Measurements from ENCODE around the gene C2CD3. TPM values are rescaled to one million over a fixed set of nuclear protein-coding genes. Genes with fewer than 3 reads are reported as not detected.
A peak's percentile ranks its signal among the peaks of the same experiment; 100 is the strongest.

The C2CD3 gene
- total and polyA plus RNA-seq, 9 of the 15 experiments (the other 6 are each of a cell fraction or from before 2014, with no cell fraction given), result 4.4 to 20.2 (median 15.4) TPM

DNA sequence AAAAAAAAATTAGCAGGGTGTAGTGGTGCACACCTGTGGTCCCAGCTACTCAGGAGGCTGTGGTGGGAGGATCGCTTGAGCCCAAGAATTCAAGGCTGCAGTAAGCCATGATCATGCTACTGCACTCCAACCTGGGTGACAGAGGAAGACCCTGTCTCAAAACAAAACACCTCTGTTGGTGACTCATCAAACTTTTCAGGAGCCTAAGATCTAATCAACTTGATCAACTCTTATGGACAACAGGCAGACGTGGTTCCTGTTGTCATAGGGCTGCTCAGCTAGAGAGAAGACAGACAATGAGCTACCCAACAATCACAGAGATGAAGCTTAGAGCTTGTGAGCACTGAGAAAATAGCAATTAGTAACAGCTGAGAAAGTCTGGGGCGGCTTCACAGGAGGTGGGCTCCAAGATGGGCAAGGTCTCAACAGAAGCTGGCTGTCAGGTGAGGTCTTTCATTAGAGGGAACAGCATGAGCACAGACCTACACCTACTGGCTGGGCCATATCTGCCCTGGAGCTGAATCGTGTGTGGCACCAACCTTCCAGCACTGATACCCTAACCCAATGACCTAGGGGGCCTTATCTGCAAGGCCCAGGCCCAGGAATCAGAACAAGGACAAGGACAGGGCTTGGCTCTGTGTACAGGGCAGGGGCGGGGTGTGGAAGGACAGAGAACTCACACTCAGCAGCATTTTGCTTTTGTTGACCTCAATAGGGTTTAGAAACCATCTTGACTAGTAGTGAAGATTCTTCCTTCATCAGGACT lies 154.7 kb downstream of the C2CD3 start (continued):
- TF ChIP-seq BHLHE40 (IDR thresholded peaks at IDR 0.05; ENCODE audit: low read length) (peak; percentile 90), C11orf30 (IDR thresholded peaks at IDR 0.05; ENCODE audit: low read depth) (no peak), ZNF146 (CRISPR knock-in tag; IDR thresholded peaks at IDR 0.05; ENCODE audit: unreplicated experiment) (no peak), RBM15 (IDR thresholded peaks at IDR 0.05; ENCODE audit: insufficient read depth, low read length) (no peak), ZNF586 (CRISPR knock-in tag; conservative IDR thresholded peaks at IDR 0.05) (no peak), SNIP1 (IDR thresholded peaks at IDR 0.05; ENCODE audit: low read depth) (no peak), E2F6 (IDR thresholded peaks at IDR 0.05; ENCODE audit: borderline replicate concordance in 1 of 2, extremely low read depth in 1 of 2, insufficient read depth in 1 of 2, insufficient read length in 1 of 2, low read depth in 1 of 2, low read length in 1 of 2, poor library complexity in 1 of 2, severe bottlenecking in 1 of 2) (no peak), LCOR (CRISPR knock-in tag; IDR thresholded peaks at IDR 0.05) (no peak)

- H3K4me3 ChIP-seq, result no peak overlapping the region
- no peaks in the 10 kb centered on the region for H3K9me3 ChIP-seq (replicated peaks; ENCODE audit: control insufficient read depth, insufficient read depth, low read depth, low read length)
- ATAC-seq (no peak), DNase-seq (ENCODE audit: extremely low read depth in 1 of 4, low spot score in 3 of 4) (no peak), FAIRE-seq (no peak)
- no peaks in the 10 kb centered on the region for H3K27me3 ChIP-seq (ENCODE audit: control insufficient read depth in 2 of 2, insufficient read depth in 2 of 2, low read length in 2 of 2)
- ChIA-PET CTCF (ENCODE audit: low intra/inter-chr PET ratio) (no interaction called here), POLR2A (interaction anchor here (0.8 to 1.4 kb wide), 2 partner anchors 14 kb away, joined by 3 to 4 read pairs; no protein-coding TSS in a partner anchor)
- H3K9ac ChIP-seq (ENCODE audit: insufficient read depth in 1 of 2, low read depth in 2 of 2, low read length in 2 of 2), result peak overlapping the region in 1 of 2 experiments; percentile 23; a peak in 1 of 4 replicates
- no peaks in the 10 kb centered on the region for H3K79me2 ChIP-seq (ENCODE audit: control insufficient read depth, insufficient read depth, low read length)
- BruUV-seq (replicated peaks), result no TSS peak
- WGBS (ENCODE audit: insufficient coverage, low coverage, missing lambda C conversion rate), result 93% methylated on average over 2 of the region's 2 CpGs
- H4K20me1 ChIP-seq (replicated peaks; ENCODE audit: control insufficient read depth, insufficient read depth, low read length), result peaks cover 6% of the 10 kb centered on the region
- in situ Hi-C loops (cut with MboI) (no loop called here), intact Hi-C loops (cut with micrococcal nuclease) (loop anchor here (5.0 kb wide), 1 partner anchor 72 kb away; no protein-coding TSS in a partner anchor)
- H3K4me2 ChIP-seq (ENCODE audit: insufficient read depth, low read length), result no peak overlapping the region
- peaks cover 5% of the 10 kb centered on the region for H3K9me1 ChIP-seq (ENCODE audit: control insufficient read depth, insufficient read depth, low read length)
- H3K36me3 ChIP-seq (ENCODE audit: control insufficient read depth, insufficient read depth, low read length), result no peaks in the 10 kb centered on the region; the same call in 2 of the 3 replicates
- no peak overlapping the region for H2AFZ ChIP-seq (ENCODE audit: low read depth, low read length)
- H3K4me1 ChIP-seq (replicated peaks in 1 of 2; ENCODE audit: control insufficient read depth in 2 of 2, insufficient read depth in 2 of 2, low read length in 2 of 2), result peaks cover 52 to 57% of the 10 kb centered on the region in 2 experiments
- H3K27ac ChIP-seq (ENCODE audit: extremely low read depth, low read depth, low read length), result no peak overlapping the region
- TF ChIP-seq NCOA6 (IDR thresholded peaks at IDR 0.05), result no peak
- no peak for TF ChIP-seq ZNF133 (CRISPR knock-in tag; IDR thresholded peaks at IDR 0.05)
- no peak for TF ChIP-seq ZEB2 (IDR thresholded peaks at IDR 0.05)
- TF ChIP-seq JUND (IDR thresholded peaks at IDR 0.05; ENCODE audit: borderline replicate concordance, low read depth, low read length), result no peak
- no peak for TF ChIP-seq JUND (tag; IDR thresholded peaks at IDR 0.05; ENCODE audit: borderline replicate concordance, low read depth, low read length)
- no peak for TF ChIP-seq GATA2 (CRISPR knock-in tag; IDR thresholded peaks at IDR 0.05)
- TF ChIP-seq PCBP1 (IDR thresholded peaks at IDR 0.05; ENCODE audit: low read depth, low read length, poor library complexity, severe bottlenecking), result no peak
- no peak for TF ChIP-seq ZNF589 (CRISPR knock-in tag; IDR thresholded peaks at IDR 0.05; ENCODE audit: low read depth)
- TF ChIP-seq SLC30A9 (CRISPR knock-in tag; IDR thresholded peaks at IDR 0.05), result no peak
- no peak for TF ChIP-seq ZFP30 (CRISPR knock-in tag; IDR thresholded peaks at IDR 0.05; ENCODE audit: borderline replicate concordance)
- TF ChIP-seq ZNF583 (CRISPR knock-in tag; IDR thresholded peaks at IDR 0.05), result no peak
- no peak for TF ChIP-seq KLF16 (IDR thresholded peaks at IDR 0.05)
- TF ChIP-seq, protein P1, sequence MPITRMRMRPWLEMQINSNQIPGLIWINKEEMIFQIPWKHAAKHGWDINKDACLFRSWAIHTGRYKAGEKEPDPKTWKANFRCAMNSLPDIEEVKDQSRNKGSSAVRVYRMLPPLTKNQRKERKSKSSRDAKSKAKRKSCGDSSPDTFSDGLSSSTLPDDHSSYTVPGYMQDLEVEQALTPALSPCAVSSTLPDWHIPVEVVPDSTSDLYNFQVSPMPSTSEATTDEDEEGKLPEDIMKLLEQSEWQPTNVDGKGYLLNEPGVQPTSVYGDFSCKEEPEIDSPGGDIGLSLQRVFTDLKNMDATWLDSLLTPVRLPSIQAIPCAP (CRISPR knock-in tag; IDR thresholded peaks at IDR 0.05; ENCODE audit: borderline replicate concordance), result no peak
- TF ChIP-seq SP1 (CRISPR knock-in tag; IDR thresholded peaks at IDR 0.05), result no peak
These were observed 155.9 kb downstream of the C2CD3 start for GRCh38 chr11:74014880-74015279.
